Natural killer cell (primary cell): ENCODE measurements around the gene ZNF738. TPM values are rescaled to one million over a fixed set of nuclear protein-coding genes. Genes with fewer than 3 reads are reported as not detected.

Experiments
- ATAC-seq, 3 donors: fragments of 150-1000 bp in 2 of 3; fragments of 200-7000 bp in 1 of 3; cut with Tn5 transposase; 1 replicate in 1 of 3; 2 replicates in 2 of 3; pipeline ENCODE4 v1.10.0; 2021; ENCODE audit warnings: mild to moderate bottlenecking in 2 of 3, moderate library complexity in 2 of 3
- DNase-seq, 2 donors: peaks; one replicate each; pipeline versions ENCODE4 v3.0.0 to v3.0.0-alpha.2; 2013 to 2021; ENCODE audit warnings: mixed read lengths in 1 of 2
- H3K27ac ChIP-seq: one replicate; pipeline ENCODE4 v1.5.1; 2013; ENCODE audit warnings: mild to moderate bottlenecking, low read length
- H3K27me3 ChIP-seq: one replicate; pipeline ENCODE4 v1.6.1; 2013; ENCODE audit warnings: low read length; ENCODE audit not compliant: control insufficient read depth, insufficient read depth
- H3K36me3 ChIP-seq: one replicate; pipeline ENCODE4 v1.6.1; 2013; ENCODE audit warnings: low read length; ENCODE audit not compliant: control insufficient read depth, insufficient read depth
- H3K4me1 ChIP-seq: one replicate; pipeline ENCODE4 v1.6.1; 2013; ENCODE audit warnings: low read length; ENCODE audit not compliant: control insufficient read depth, insufficient read depth
- H3K4me3 ChIP-seq: one replicate; pipeline ENCODE4 v1.5.1; 2013; ENCODE audit warnings: low read length
- H3K9me3 ChIP-seq: one replicate; pipeline ENCODE4 v1.6.1; 2013; ENCODE audit warnings: low read length; ENCODE audit not compliant: control insufficient read depth, insufficient read depth
- H3K27ac Mint-ChIP-seq, 2 donors: one replicate each; pipeline ENCODE4 v1.8.0; 2022; ENCODE audit warnings: mild to moderate bottlenecking in 2 of 2, mixed read lengths in 2 of 2, moderate library complexity in 1 of 2
- H3K27me3 Mint-ChIP-seq, 2 donors: one replicate each; pipeline ENCODE4 v1.8.0; 2022; ENCODE audit warnings: low read depth in 2 of 2, mixed read lengths in 2 of 2
- H3K36me3 Mint-ChIP-seq: one replicate; pipeline ENCODE4 v1.8.0; 2022; ENCODE audit warnings: mixed read lengths
- H3K4me1 Mint-ChIP-seq, 2 donors: one replicate each; pipeline ENCODE4 v1.8.0; 2022; ENCODE audit warnings: mixed read lengths in 2 of 2
- H3K4me3 Mint-ChIP-seq: one replicate; pipeline ENCODE4 v1.8.0; 2022; ENCODE audit warnings: mild to moderate bottlenecking, moderate library complexity, mixed read lengths
- H3K9me3 Mint-ChIP-seq, 2 donors: one replicate each; pipeline ENCODE4 v1.8.0; 2022; ENCODE audit warnings: mixed read lengths in 2 of 2
- CTCF ChIP-seq: fragments of 200-600 bp; IDR thresholded peaks from one replicate; pipeline ENCODE4 v1.8.0; 2022; ENCODE audit warnings: antibody characterized with exemption
- WGBS: methylation state at CpG from one replicate; pipeline ENCODE4 v1.1.7; 2013; ENCODE audit warnings: missing lambda C conversion rate; ENCODE audit not compliant: insufficient coverage; 5-methylcytosine and 5-hydroxymethylcytosine counted together
- intact Hi-C: fragments of 100-400 bp; cut with micrococcal nuclease; formaldehyde crosslinking; loops from one replicate; pipeline ENCODE4 v1.14.2; 2022
- total RNA-seq, 4 donors: library from RNA; stranded (reverse); fragments of 120-200 nt in 1 of 4; gene quantifications; one replicate each; pipeline versions ENCODE4 v1.2.3 to v1.2.4, GENCODE V29; 2013 to 2022

Gene ZNF738
- total RNA-seq, 3 donors from 2014 or later (not counting 1 experiment from before 2014, with no cell fraction given), result 11.4 to 22.9 (median 14.7) TPM

GRCh38 chr19:21326169-21326568 is 32.6 kb upstream of the ZNF738 start:
- H3K4me3 ChIP-seq, result no peak overlapping the region
- H3K27ac ChIP-seq, result no peak overlapping the region
- Mint-ChIP-seq H3K27me3 (no peaks in the 10 kb centered on the region), H3K27ac (peak overlapping the region in 1 of 2 donors; percentile 75), H3K36me3 (peaks cover 14% of the 10 kb centered on the region), H3K4me3 (peak overlapping the region; percentile 62), H3K4me1 (peaks cover 60% of the 10 kb centered on the region in 2 donors), H3K9me3 (no peaks in the 10 kb centered on the region)
- no peaks in the 10 kb centered on the region for H3K9me3 ChIP-seq
- TF ChIP-seq CTCF, result no peak
- DNase-seq (no peak), ATAC-seq (no peak)
- H3K36me3 ChIP-seq, result no peaks in the 10 kb centered on the region
- H3K4me1 ChIP-seq, result peaks cover 22% of the 10 kb centered on the region
- WGBS, result no CpG with 5 or more reads among the region's 2 CpGs
- H3K27me3 ChIP-seq, result no peaks in the 10 kb centered on the region
- intact Hi-C loops, result loop anchor here (5.0 to 10.0 kb wide), 2 partner anchors 179 to 184 kb away; partner anchors contain the start of genes ZNF429 and ZNF431

- Histone ChIP-seq H3K4me3 (peak overlapping the region; percentile 96), H3K27me3 (no peaks in the 10 kb centered on the region), H3K9me3 (no peaks in the 10 kb centered on the region), H3K4me1 (peaks cover 15% of the 10 kb centered on the region), H3K27ac (peak overlapping the region; percentile 97), H3K36me3 (no peaks in the 10 kb centered on the region)
- Mint-ChIP-seq H3K36me3 (peaks cover 14% of the 10 kb centered on the region), H3K9me3 (no peaks in the 10 kb centered on the region), H3K27me3 (no peaks in the 10 kb centered on the region), H3K4me1 (peaks cover 38 to 42% of the 10 kb centered on the region in 2 donors), H3K27ac (peak overlapping the region; percentile 98), H3K4me3 (peak overlapping the region; percentile 97)
- DNase-seq (peak in 1 of 2 donors; percentile 38), ATAC-seq (no peak)
- intact Hi-C loops, result loop anchor here (2.0 to 10.0 kb wide), 3 partner anchors 68 to 186 kb away; partner anchors contain the start of genes ZNF429, ZNF431 and ZNF493
- WGBS, result 9% methylated on average over 6 of the region's 6 CpGs
- TF ChIP-seq CTCF, result no peak
Observed at GRCh38 chr19:21328406-21328805, 30.4 kb upstream of the ZNF738 start.

DNA sequence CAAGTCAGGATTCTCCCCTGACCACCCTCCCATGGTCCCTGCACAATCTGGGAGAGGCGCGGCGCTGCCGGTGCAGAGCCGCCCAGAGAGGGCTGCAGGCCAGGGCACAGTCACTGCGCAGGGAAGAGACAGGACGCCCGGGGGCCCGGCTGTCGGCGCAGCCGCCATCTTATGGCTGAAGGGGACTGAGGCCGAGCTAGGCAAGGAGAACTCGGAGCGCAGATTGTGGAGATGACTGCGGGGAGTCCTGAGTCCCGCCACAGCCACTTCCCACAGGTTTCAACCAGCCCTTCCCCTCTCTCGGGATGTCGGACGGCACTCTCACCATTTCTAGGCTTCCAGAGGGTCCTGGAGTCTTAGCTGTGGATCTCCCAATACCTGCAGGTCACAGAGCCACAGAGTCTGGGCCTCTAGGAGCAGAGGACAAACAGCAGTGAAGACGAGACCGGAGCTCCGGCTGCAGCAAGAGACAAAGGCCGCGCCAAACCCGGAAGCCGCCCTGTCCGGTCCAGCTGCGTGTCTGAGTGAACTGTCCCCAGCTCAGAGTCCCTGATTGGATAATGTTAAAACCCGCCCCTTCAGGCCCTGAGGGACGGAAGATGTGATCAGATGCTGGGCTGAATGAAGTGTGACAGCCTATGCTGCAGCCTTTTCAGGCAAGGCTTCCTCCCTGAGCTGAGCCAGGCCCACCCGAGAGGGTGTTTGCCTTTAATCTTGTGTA is 29.8 kb upstream of the ZNF738 start, which contains the start of gene ZNF708:
Gene ZNF708 (minus strand): TSS at position 526 of the 721 bp plus-strand sequence. CDS start 198 bp downstream, at position 328.
- peak within 1 kb of the TSS; percentile 97 for H3K27ac ChIP-seq
- peak within 1 kb of the TSS; percentile 96 for H3K4me3 ChIP-seq
- H3K9me3 Mint-ChIP-seq, result no peaks in the 10 kb centered on the region
- ATAC-seq, result peak; percentile 97 to 100 (median 98)
- no peaks in the 10 kb centered on the region for H3K27me3 Mint-ChIP-seq
- under 1% methylated on average over 31 of the region's 32 CpGs for WGBS
- H3K36me3 Mint-ChIP-seq, result peaks cover 14% of the 10 kb centered on the region
- peak within 1 kb of the TSS; percentile 97 for H3K4me3 Mint-ChIP-seq
- H3K4me1 Mint-ChIP-seq, result peaks cover 34 to 38% of the 10 kb centered on the region in 2 donors
- peak; percentile 73 to 86 for DNase-seq
- intact Hi-C loops, result loop anchor here (1.0 to 10.0 kb wide), 4 partner anchors 29 to 187 kb away; partner anchors contain the start of genes ZNF429, ZNF431, ZNF493 and ZNF738
- no peaks in the 10 kb centered on the region for H3K27me3 ChIP-seq
- H3K4me1 ChIP-seq, result peaks cover 15% of the 10 kb centered on the region
- H3K27ac Mint-ChIP-seq, result peak within 1 kb of the TSS; percentile 98
- no peaks in the 10 kb centered on the region for H3K9me3 ChIP-seq
- H3K36me3 ChIP-seq, result no peaks in the 10 kb centered on the region
- no peak for TF ChIP-seq CTCF
